ENCODE measurements around the gene PDE4D. TPM values are rescaled to one million over a fixed set of nuclear protein-coding genes. Genes with fewer than 3 reads are reported as not detected.

Gene PDE4D
- total and polyA plus RNA-seq, 10 of the 15 experiments (the other 5 are each of a cell fraction or from before 2014, with no cell fraction given): 0.87 to 4.1 (median 2.2) TPM

GRCh38 chr5:59716029-59716428 lies 177.5 kb downstream of the PDE4D start:
- Histone ChIP-seq H4K20me1 (ENCODE audit: control insufficient read depth, insufficient read depth) (no peaks in the 10 kb centered on the region), H3K4me3 (no peak overlapping the region), H2AFZ (ENCODE audit: control insufficient read depth, low read depth, low read length) (no peak overlapping the region), H3K79me2 (ENCODE audit: control insufficient read depth, insufficient read depth, low read length) (no peaks in the 10 kb centered on the region), H3K36me3 (ENCODE audit: control insufficient read depth in 2 of 2, insufficient read depth in 2 of 2, low read length in 1 of 2) (no peaks in the 10 kb centered on the region), H3K9ac (ENCODE audit: control insufficient read depth, insufficient read depth, low read length) (no peak overlapping the region), H3K27ac (ENCODE audit: control insufficient read depth, insufficient read depth) (no peak overlapping the region), H3K9me3 (replicated peaks; ENCODE audit: control insufficient read depth, insufficient read depth, low read length) (no peaks in the 10 kb centered on the region; the same call in 2 of the 3 replicates), H3K4me1 (ENCODE audit: control insufficient read depth, insufficient read depth, low read length) (no peaks in the 10 kb centered on the region), H3K27me3 (replicated peaks in 1 of 2; ENCODE audit: control insufficient read depth in 2 of 2, insufficient read depth in 2 of 2, low read length in 1 of 2) (no peaks in the 10 kb centered on the region), H3K4me2 (ENCODE audit: control insufficient read depth, insufficient read depth) (no peak overlapping the region)
- ChIA-PET RAD21 (ENCODE audit: unreplicated experiment) (no interaction called here), CTCF (no interaction called here), POLR2A (no interaction called here), SMC1A (ENCODE audit: uncharacterized antibody, unreplicated experiment) (no interaction called here)
- intact Hi-C loops (cut with micrococcal nuclease; ENCODE audit: unreplicated experiment): no loop called here
- ATAC-seq: no peak
- FAIRE-seq: no peak
- no TSS peak for BruUV-seq (replicated peaks)
- in situ Hi-C loops (cut with MboI): no loop called here
- 71% methylated on average over 9 of the region's 9 CpGs for WGBS (ENCODE audit: insufficient coverage, insufficient replicate concordance, low lambda C conversion rate, missing lambda C conversion rate)
- no peak for DNase-seq (ENCODE audit: low read depth, low spot score)
- TF ChIP-seq CBX3 (IDR thresholded peaks at IDR 0.05; ENCODE audit: borderline replicate concordance, low read depth): no peak
- no peak for TF ChIP-seq SUZ12 (IDR thresholded peaks at IDR 0.05; ENCODE audit: unreplicated experiment)
- TF ChIP-seq JUND (IDR thresholded peaks at IDR 0.05; ENCODE audit: low read depth, low read length): no peak
- no peak for TF ChIP-seq SMC3 (IDR thresholded peaks at IDR 0.05; ENCODE audit: borderline replicate concordance, low read length)
- TF ChIP-seq ELK1 (IDR thresholded peaks at IDR 0.05; ENCODE audit: low read depth, low read length): no peak
- TF ChIP-seq YY1 (IDR thresholded peaks at IDR 0.05; ENCODE audit: low read depth, low read length): no peak
- no peak for TF ChIP-seq BCLAF1 (IDR thresholded peaks at IDR 0.05)
- no peak for TF ChIP-seq MEF2A (IDR thresholded peaks at IDR 0.05; ENCODE audit: insufficient read depth, low read depth, low read length)
- no peak for TF ChIP-seq PRDM15 (CRISPR knock-in tag; IDR thresholded peaks at IDR 0.05)
- no peak for TF ChIP-seq ZNF592 (IDR thresholded peaks at IDR 0.05)
- TF ChIP-seq KAT2A (conservative IDR thresholded peaks at IDR 0.05; ENCODE audit: control insufficient read depth, low read depth, low read length): no peak
- no peak for TF ChIP-seq ZNF384 (IDR thresholded peaks at IDR 0.05; ENCODE audit: borderline replicate concordance, low read depth, low read length)
- no peak for TF ChIP-seq IKZF1 (conservative IDR thresholded peaks at IDR 0.05)

Measured in GM12878 (cell line).